Chondrocyte (in vitro differentiated cells): ENCODE measurements around the gene IL22RA1. TPM values are rescaled to one million over a fixed set of nuclear protein-coding genes. Genes with fewer than 3 reads are reported as not detected.

Experiments used
- DNase-seq: peaks from one replicate; pipeline ENCODE4 v3.0.0; 2021; ENCODE audit warnings: mixed read lengths, low spot score
- H3K27ac Mint-ChIP-seq: one replicate; pipeline ENCODE4 v1.8.0; 2021; ENCODE audit warnings: mild to moderate bottlenecking, moderate library complexity, mixed read lengths; ENCODE audit not compliant: unreplicated experiment
- H3K27me3 Mint-ChIP-seq: 2 replicates; pipeline ENCODE4 v1.8.0; 2021; ENCODE audit warnings: low read depth, mixed read lengths
- H3K36me3 Mint-ChIP-seq: 2 replicates; pipeline ENCODE4 v1.8.0; 2021; ENCODE audit warnings: low read depth, mixed read lengths
- H3K4me1 Mint-ChIP-seq: 2 replicates; pipeline ENCODE4 v1.8.0; 2021; ENCODE audit warnings: low read depth, mild to moderate bottlenecking, mixed read lengths
- H3K4me3 Mint-ChIP-seq: one replicate; pipeline ENCODE4 v1.8.0; 2021; ENCODE audit warnings: mild to moderate bottlenecking, moderate library complexity, mixed read lengths; ENCODE audit not compliant: unreplicated experiment
- H3K9me3 Mint-ChIP-seq: 2 replicates; pipeline ENCODE4 v1.8.0; 2021; ENCODE audit warnings: low read depth, mixed read lengths
- CTCF ChIP-seq: fragments of 200-600 bp; sonication (generic); IDR thresholded peaks from 2 replicates; pipeline ENCODE4 v1.5.0; 2021; ENCODE audit warnings: antibody characterized with exemption, mild to moderate bottlenecking, moderate library complexity
- total RNA-seq: library from RNA; stranded (reverse); gene quantifications from 3 replicates; pipeline ENCODE4 v1.2.1, GENCODE V29; 2021

Gene IL22RA1
- total RNA-seq, 1 donor from 2014 or later: not detected

GRCh38 chr1:24094554-24094953, 48.4 kb downstream of the IL22RA1 start:
- Mint-ChIP-seq H3K27ac (no peak overlapping the region), H3K9me3 (no peaks in the 10 kb centered on the region), H3K36me3 (no peaks in the 10 kb centered on the region), H3K4me1 (peaks cover 6% of the 10 kb centered on the region), H3K4me3 (no peak overlapping the region), H3K27me3 (peaks cover 2% of the 10 kb centered on the region)
- TF ChIP-seq CTCF: no peak
- no peak for DNase-seq

GRCh38 chr1:24093732-24094131, 49.2 kb downstream of the IL22RA1 start:
- no peak overlapping the region for H3K27ac Mint-ChIP-seq
- H3K4me1 Mint-ChIP-seq: peaks cover 6% of the 10 kb centered on the region
- no peaks in the 10 kb centered on the region for H3K9me3 Mint-ChIP-seq
- TF ChIP-seq CTCF: no peak
- H3K36me3 Mint-ChIP-seq: no peaks in the 10 kb centered on the region
- peaks cover 2% of the 10 kb centered on the region for H3K27me3 Mint-ChIP-seq
- H3K4me3 Mint-ChIP-seq: no peak overlapping the region
- DNase-seq: peak; percentile 60

- TF ChIP-seq CTCF: no peak
- H3K27me3 Mint-ChIP-seq: peaks cover 2% of the 10 kb centered on the region
- no peak overlapping the region for H3K4me3 Mint-ChIP-seq
- no peak overlapping the region for H3K27ac Mint-ChIP-seq
- no peaks in the 10 kb centered on the region for H3K36me3 Mint-ChIP-seq
- peaks cover 6% of the 10 kb centered on the region for H3K4me1 Mint-ChIP-seq
- no peak for DNase-seq
- no peaks in the 10 kb centered on the region for H3K9me3 Mint-ChIP-seq
These were observed 50.0 kb downstream of the IL22RA1 start for GRCh38 chr1:24092979-24093378.

- DNase-seq: no peak
- TF ChIP-seq CTCF: no peak
- Mint-ChIP-seq H3K9me3 (no peaks in the 10 kb centered on the region), H3K27ac (no peak overlapping the region), H3K27me3 (peaks cover 4% of the 10 kb centered on the region), H3K36me3 (no peaks in the 10 kb centered on the region), H3K4me3 (no peak overlapping the region), H3K4me1 (peaks cover 6% of the 10 kb centered on the region)
These were observed 50.9 kb downstream of the IL22RA1 start for GRCh38 chr1:24091971-24092482.

- no peak overlapping the region for H3K4me3 Mint-ChIP-seq
- no peaks in the 10 kb centered on the region for H3K4me1 Mint-ChIP-seq
- peaks cover 4% of the 10 kb centered on the region for H3K27me3 Mint-ChIP-seq
- H3K27ac Mint-ChIP-seq: no peak overlapping the region
- no peak for TF ChIP-seq CTCF
- H3K9me3 Mint-ChIP-seq: no peaks in the 10 kb centered on the region
- no peak for DNase-seq
- no peaks in the 10 kb centered on the region for H3K36me3 Mint-ChIP-seq
These were observed 52.2 kb downstream of the IL22RA1 start for GRCh38 chr1:24090736-24091135.
